HepG2 (cell line): Measurements from ENCODE around the gene ZDHHC14. TPM values are rescaled to one million over a fixed set of nuclear protein-coding genes. Genes with fewer than 3 reads are reported as not detected.
A peak's percentile ranks its signal among the peaks of the same experiment; 100 is the strongest.

Source experiments
- DMAP1 ChIP-seq: IDR thresholded peaks from 2 replicates; pipeline ENCODE4 v1.6.1; 2016
- HOXA7 ChIP-seq: sonication (generic); formaldehyde crosslinking; IDR thresholded peaks from 2 replicates; pipeline ENCODE4 v1.8.1; 2022; ENCODE audit warnings: mild to moderate bottlenecking, missing genetic modification reagents, moderate library complexity
- KLF6 ChIP-seq: IDR thresholded peaks from 2 replicates; pipeline ENCODE4 v1.8.0; 2016; ENCODE audit warnings: missing biosample characterization, missing genetic modification reagents
- MEIS2 ChIP-seq: sonication (generic); formaldehyde crosslinking; IDR thresholded peaks from 2 replicates; pipeline ENCODE4 v1.9.0; 2021; ENCODE audit warnings: mild to moderate bottlenecking, missing genetic modification reagents
- NCOA1 ChIP-seq: sonication (generic); formaldehyde crosslinking; IDR thresholded peaks from 2 replicates; pipeline ENCODE4 v1.9.0; 2021; ENCODE audit warnings: missing genetic modification reagents
- PAX8 ChIP-seq: sonication (generic); formaldehyde crosslinking; IDR thresholded peaks from 2 replicates; pipeline ENCODE4 v1.8.0; 2022; ENCODE audit warnings: mild to moderate bottlenecking, missing genetic modification reagents, borderline replicate concordance
- PHF8 ChIP-seq: sonication (generic); formaldehyde crosslinking; IDR thresholded peaks from 2 replicates; pipeline ENCODE4 v1.5.0; 2020; ENCODE audit warnings: missing genetic modification reagents
- POLR2A ChIP-seq, 2 experiments: IDR thresholded peaks; 2 replicates each; pipeline ENCODE4 v1.6.1; 2011; ENCODE audit warnings: low read depth in 2 of 2, low read length in 2 of 2, mild to moderate bottlenecking in 1 of 2, moderate library complexity in 1 of 2; ENCODE audit not compliant: insufficient read depth in 1 of 2
- YY1 ChIP-seq: IDR thresholded peaks from 2 replicates; pipeline ENCODE4 v1.6.1; 2011; ENCODE audit warnings: low read length, low read depth, moderate library complexity, mild to moderate bottlenecking; ENCODE audit not compliant: insufficient read depth, insufficient replicate concordance
- ZNF30 ChIP-seq: sonication (generic); formaldehyde crosslinking; IDR thresholded peaks from 2 replicates; pipeline ENCODE4 v1.5.0; 2020; ENCODE audit warnings: mild to moderate bottlenecking, missing genetic modification reagents
- ZNF335 ChIP-seq: sonication (generic); formaldehyde crosslinking; IDR thresholded peaks from 2 replicates; pipeline ENCODE4 v1.4.0; 2020; ENCODE audit warnings: missing genetic modification reagents
- ZNF44 ChIP-seq: sonication (generic); formaldehyde crosslinking; IDR thresholded peaks from 2 replicates; pipeline ENCODE4 v1.5.1; 2020; ENCODE audit warnings: mild to moderate bottlenecking, missing genetic modification reagents
- ZNF577 ChIP-seq: sonication (generic); formaldehyde crosslinking; IDR thresholded peaks from 2 replicates; pipeline ENCODE4 v1.4.0; 2020; ENCODE audit warnings: mild to moderate bottlenecking, low read depth, missing genetic modification reagents, borderline replicate concordance
- ZNF773 ChIP-seq: sonication (generic); formaldehyde crosslinking; IDR thresholded peaks from 2 replicates; pipeline ENCODE4 v1.4.0; 2020; ENCODE audit warnings: missing genetic modification reagents, borderline replicate concordance
- polyA plus RNA-seq, 8 experiments: library from polyadenylated mRNA; depleted of rRNA in 3 of 8; stranded (reverse) in 7 of 8; unstranded in 1 of 8; fragments of >200 nt; fragmentation: Illumina TruSeq in 4 of 8; extraction: Trizol in 4 of 8; gene quantifications; 2 replicates each; pipeline versions ENCODE4 v1.2.1 to v1.2.3, GENCODE V29; 2011 to 2016; ENCODE audit warnings: low read depth in 4 of 8, missing spikeins in 1 of 8, mixed read lengths in 1 of 8; ENCODE audit not compliant: insufficient read depth in 1 of 8
- total RNA-seq, 5 experiments: library from RNA; depleted of rRNA; stranded (reverse); fragments of >200 nt; fragmentation: Illumina TruSeq; extraction: Trizol; gene quantifications; 2 replicates each; pipeline ENCODE4 v1.2.3, GENCODE V29; 2016; ENCODE audit warnings: low read depth in 1 of 5
- TF ChIP-seq, protein P1 (sequence below): sonication (generic); IDR thresholded peaks from 2 replicates; pipeline ENCODE4 v1.6.1; 2016; ENCODE audit warnings: low read depth, borderline replicate concordance
- TF ChIP-seq, protein P2 (sequence below): sonication (generic); formaldehyde crosslinking; conservative IDR thresholded peaks from 2 replicates; pipeline ENCODE4 v1.8.0; 2022; ENCODE audit warnings: low read depth, missing genetic modification reagents
- TF ChIP-seq, protein P3 (sequence below), 2 experiments: IDR thresholded peaks; 2 replicates each; pipeline ENCODE4 v1.6.1; 2011 to 2012; ENCODE audit warnings: low read length in 2 of 2, borderline replicate concordance in 1 of 2, low read depth in 1 of 2, mild to moderate bottlenecking in 1 of 2, moderate library complexity in 1 of 2
- TF ChIP-seq, protein P4 (sequence below): sonication (generic); formaldehyde crosslinking; IDR thresholded peaks from 2 replicates; pipeline ENCODE4 v1.8.0; 2022; ENCODE audit warnings: missing genetic modification reagents, mild to moderate bottlenecking, inconsistent platforms, borderline replicate concordance

ZDHHC14 gene
- total and polyA plus RNA-seq, 2 of the 13 experiments (the other 11 are each of a cell fraction or from before 2014, with no cell fraction given) = 3.7 to 9.5 TPM

DNA sequence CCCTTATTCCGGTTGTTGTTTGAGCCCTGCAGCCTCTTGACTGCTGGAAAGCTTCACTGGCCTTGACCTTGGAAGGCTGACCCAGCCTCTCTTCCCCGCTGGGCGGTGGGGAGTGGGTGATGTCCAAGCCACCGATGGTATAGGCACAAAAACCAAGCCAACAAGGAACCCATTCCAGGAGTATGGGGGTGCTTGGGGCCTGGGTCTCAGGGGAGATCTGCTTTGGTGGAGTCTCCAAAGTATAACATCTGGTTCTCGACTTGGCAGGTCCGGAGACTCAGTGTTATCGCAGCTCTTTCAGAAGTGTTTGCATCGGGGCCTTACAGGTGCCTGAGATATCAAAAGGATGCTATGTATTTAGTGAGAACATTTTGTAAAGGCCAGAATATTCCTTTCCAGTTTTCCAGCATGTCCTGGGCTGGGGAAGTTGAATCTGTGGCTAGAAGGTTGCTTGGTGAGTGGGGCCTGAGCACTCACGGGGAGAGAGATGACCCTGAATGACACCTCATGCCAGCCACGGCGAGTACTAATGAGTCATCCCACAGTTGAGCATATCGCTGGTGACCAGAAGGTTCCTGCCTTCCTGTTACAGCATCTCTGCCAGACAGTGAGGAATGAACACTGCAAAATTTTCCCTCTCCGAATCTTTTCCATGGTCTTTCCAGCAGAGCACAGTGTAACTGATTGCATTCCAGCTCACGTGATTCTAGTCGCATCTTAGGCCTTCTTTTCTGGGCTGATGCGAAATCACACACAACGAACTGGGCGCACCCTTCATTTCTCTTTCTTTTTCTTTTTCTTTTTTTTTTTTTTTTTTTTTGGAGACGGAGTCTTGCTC, 133.9 kb downstream of the ZDHHC14 start (continued):
- TF ChIP-seq, protein P1, sequence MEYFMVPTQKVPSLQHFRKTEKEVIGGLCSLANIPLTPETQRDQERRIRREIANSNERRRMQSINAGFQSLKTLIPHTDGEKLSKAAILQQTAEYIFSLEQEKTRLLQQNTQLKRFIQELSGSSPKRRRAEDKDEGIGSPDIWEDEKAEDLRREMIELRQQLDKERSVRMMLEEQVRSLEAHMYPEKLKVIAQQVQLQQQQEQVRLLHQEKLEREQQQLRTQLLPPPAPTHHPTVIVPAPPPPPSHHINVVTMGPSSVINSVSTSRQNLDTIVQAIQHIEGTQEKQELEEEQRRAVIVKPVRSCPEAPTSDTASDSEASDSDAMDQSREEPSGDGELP = no peak
- TF ChIP-seq PAX8 (CRISPR knock-in tag) (no peak), KLF6 (CRISPR knock-in tag) (0 out of 2 replicates have a peak, but pooled peaks have one; percentile 36), HOXA7 (CRISPR knock-in tag) (no peak), MEIS2 (CRISPR knock-in tag) (no peak), DMAP1 (CRISPR knock-in tag) (peak; percentile 33; the same call in 1 of the 2 replicates), ZNF577 (CRISPR knock-in tag) (no peak), PHF8 (CRISPR knock-in tag) (no peak), ZNF30 (no peak), YY1 (no peak), ZNF773 (CRISPR knock-in tag) (no peak), POLR2A (IDR thresholded peaks at IDR 0.05; ENCODE audit: insufficient read depth in 1 of 2, low read depth in 2 of 2, low read length in 2 of 2) (no peak), NCOA1 (CRISPR knock-in tag) (no peak), ZNF335 (CRISPR knock-in tag) (no peak), ZNF44 (CRISPR knock-in tag) (no peak)
- TF ChIP-seq, protein P2, sequence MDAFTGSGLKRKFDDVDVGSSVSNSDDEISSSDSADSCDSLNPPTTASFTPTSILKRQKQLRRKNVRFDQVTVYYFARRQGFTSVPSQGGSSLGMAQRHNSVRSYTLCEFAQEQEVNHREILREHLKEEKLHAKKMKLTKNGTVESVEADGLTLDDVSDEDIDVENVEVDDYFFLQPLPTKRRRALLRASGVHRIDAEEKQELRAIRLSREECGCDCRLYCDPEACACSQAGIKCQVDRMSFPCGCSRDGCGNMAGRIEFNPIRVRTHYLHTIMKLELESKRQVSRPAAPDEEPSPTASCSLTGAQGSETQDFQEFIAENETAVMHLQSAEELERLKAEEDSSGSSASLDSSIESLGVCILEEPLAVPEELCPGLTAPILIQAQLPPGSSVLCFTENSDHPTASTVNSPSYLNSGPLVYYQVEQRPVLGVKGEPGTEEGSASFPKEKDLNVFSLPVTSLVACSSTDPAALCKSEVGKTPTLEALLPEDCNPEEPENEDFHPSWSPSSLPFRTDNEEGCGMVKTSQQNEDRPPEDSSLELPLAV (CRISPR knock-in tag) = no peak
- TF ChIP-seq, protein P3, sequence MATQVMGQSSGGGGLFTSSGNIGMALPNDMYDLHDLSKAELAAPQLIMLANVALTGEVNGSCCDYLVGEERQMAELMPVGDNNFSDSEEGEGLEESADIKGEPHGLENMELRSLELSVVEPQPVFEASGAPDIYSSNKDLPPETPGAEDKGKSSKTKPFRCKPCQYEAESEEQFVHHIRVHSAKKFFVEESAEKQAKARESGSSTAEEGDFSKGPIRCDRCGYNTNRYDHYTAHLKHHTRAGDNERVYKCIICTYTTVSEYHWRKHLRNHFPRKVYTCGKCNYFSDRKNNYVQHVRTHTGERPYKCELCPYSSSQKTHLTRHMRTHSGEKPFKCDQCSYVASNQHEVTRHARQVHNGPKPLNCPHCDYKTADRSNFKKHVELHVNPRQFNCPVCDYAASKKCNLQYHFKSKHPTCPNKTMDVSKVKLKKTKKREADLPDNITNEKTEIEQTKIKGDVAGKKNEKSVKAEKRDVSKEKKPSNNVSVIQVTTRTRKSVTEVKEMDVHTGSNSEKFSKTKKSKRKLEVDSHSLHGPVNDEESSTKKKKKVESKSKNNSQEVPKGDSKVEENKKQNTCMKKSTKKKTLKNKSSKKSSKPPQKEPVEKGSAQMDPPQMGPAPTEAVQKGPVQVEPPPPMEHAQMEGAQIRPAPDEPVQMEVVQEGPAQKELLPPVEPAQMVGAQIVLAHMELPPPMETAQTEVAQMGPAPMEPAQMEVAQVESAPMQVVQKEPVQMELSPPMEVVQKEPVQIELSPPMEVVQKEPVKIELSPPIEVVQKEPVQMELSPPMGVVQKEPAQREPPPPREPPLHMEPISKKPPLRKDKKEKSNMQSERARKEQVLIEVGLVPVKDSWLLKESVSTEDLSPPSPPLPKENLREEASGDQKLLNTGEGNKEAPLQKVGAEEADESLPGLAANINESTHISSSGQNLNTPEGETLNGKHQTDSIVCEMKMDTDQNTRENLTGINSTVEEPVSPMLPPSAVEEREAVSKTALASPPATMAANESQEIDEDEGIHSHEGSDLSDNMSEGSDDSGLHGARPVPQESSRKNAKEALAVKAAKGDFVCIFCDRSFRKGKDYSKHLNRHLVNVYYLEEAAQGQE (IDR thresholded peaks at IDR 0.05; ENCODE audit: borderline replicate concordance in 1 of 2, low read depth in 1 of 2, low read length in 2 of 2) = no peak
- TF ChIP-seq, protein P4, sequence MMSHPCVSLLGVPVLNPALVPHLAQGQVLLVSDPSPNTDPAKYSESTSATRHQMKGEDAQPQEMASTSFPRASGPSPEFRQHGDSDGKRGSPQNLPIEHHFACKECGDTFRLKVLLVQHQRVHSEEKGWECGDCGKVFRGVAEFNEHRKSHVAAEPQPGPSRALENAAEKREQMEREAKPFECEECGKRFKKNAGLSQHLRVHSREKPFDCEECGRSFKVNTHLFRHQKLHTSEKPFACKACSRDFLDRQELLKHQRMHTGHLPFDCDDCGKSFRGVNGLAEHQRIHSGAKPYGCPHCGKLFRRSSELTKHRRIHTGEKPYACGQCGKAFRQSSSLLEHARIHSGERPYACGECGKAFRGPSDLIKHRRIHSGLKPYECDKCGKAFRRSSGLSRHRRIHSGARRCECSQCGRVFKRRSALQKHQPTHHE (CRISPR knock-in tag) = no peak
